K562 (cell line): ENCODE results near the gene NOL4L. TPM values are rescaled to one million over a fixed set of nuclear protein-coding genes. Genes with fewer than 3 reads are reported as not detected.
A peak's percentile ranks its signal among the peaks of the same experiment; 100 is the strongest.
"Not testable (repeated sequence)": the region's sequence is repeated elsewhere in the genome, so short reads cannot be mapped to it uniquely, and the experiment has no call there.

ENCODE experiments used
- ATAC-seq: fragments of 200-7000 bp; cut with Tn5 transposase; 3 replicates; pipeline ENCODE4 v1.9.1; 2020; ENCODE audit warnings: moderate library complexity
- BruUV-seq: library from RNA; stranded (reverse); fragments of 400-500 nt; replicated peaks from 2 replicates; lab custom pipeline; 2021; lab: Mats Ljungman, UMichigan
- CTCF ChIA-PET: fragments of 300-600 bp; formaldehyde crosslinking; extraction: SDS; loops from one replicate; lab custom pipeline; 2021; ENCODE audit warnings: low intra/inter-chr PET ratio; lab: Yijun Ruan, JAX
- POLR2A ChIA-PET: fragments of 300-600, 350-650 bp; sonication (Branson Sonifier 250); formaldehyde crosslinking; extraction: SDS; loops from one replicate; lab custom pipeline; 2021; ENCODE audit warnings: antibody characterized with exemption, inconsistent platforms; lab: Yijun Ruan, JAX
- DNase-seq, 4 experiments: peaks; one replicate each; pipeline versions ENCODE4 v3.0.0 to v3.0.0-alpha.2; 2011 to 2018; ENCODE audit warnings: low spot score in 3 of 4, mixed read lengths in 3 of 4; ENCODE audit errors: extremely low read depth in 1 of 4
- FAIRE-seq: peaks from 2 replicates; lab custom pipeline; 2011; peaks lifted over from hg19 to GRCh38; lab: Jason Lieb, UNC
- H2AFZ ChIP-seq: 2 replicates; pipeline ENCODE4 v1.6.0; 2011; ENCODE audit warnings: low read depth, low read length, control low read depth, inconsistent platforms
- H3K27ac ChIP-seq: fragments of 200-600 bp; 3 replicates; pipeline ENCODE4 v1.8.0; 2011; ENCODE audit warnings: low read depth, mild to moderate bottlenecking, control low read depth, inconsistent platforms, low read length, moderate library complexity, mixed read lengths; ENCODE audit errors: extremely low read depth
- H3K27me3 ChIP-seq, 2 experiments: fragments of 300-600 bp in 1 of 2; 2 replicates in 1 of 2; 3 replicates in 1 of 2; pipeline versions ENCODE4 v1.6.0 to v1.8.0; 2011; ENCODE audit warnings: inconsistent platforms in 2 of 2, low read length in 2 of 2, mild to moderate bottlenecking in 1 of 2, mixed read lengths in 1 of 2, moderate library complexity in 1 of 2; ENCODE audit not compliant: control insufficient read depth in 2 of 2, insufficient read depth in 2 of 2
- H3K36me3 ChIP-seq: fragments of 300-600 bp; 3 replicates; pipeline ENCODE4 v1.8.0; 2011; ENCODE audit warnings: mild to moderate bottlenecking, low read length, inconsistent platforms; ENCODE audit not compliant: control insufficient read depth, insufficient read depth
- H3K4me1 ChIP-seq, 2 experiments: fragments of 200-600 bp in 1 of 2; replicated peaks in 1 of 2; 2 replicates in 1 of 2; 3 replicates in 1 of 2; pipeline versions ENCODE4 v1.5.1 to v1.8.0; 2011; ENCODE audit warnings: inconsistent platforms in 2 of 2, low read length in 2 of 2, mild to moderate bottlenecking in 1 of 2, mixed read lengths in 1 of 2, moderate library complexity in 1 of 2; ENCODE audit not compliant: control insufficient read depth in 2 of 2, insufficient read depth in 2 of 2
- H3K4me2 ChIP-seq: 2 replicates; pipeline ENCODE4 v1.6.1; 2011; ENCODE audit warnings: low read length, control low read depth, inconsistent platforms, mixed read lengths; ENCODE audit not compliant: insufficient read depth
- H3K4me3 ChIP-seq: fragments of 200-600 bp; sonication (generic), shearing (Covaris generic); 2 replicates; pipeline ENCODE4 v1.5.1; 2016; ENCODE audit warnings: control low read depth, inconsistent platforms
- H3K79me2 ChIP-seq: fragments of 200-600 bp; 3 replicates; pipeline ENCODE4 v1.8.0; 2011; ENCODE audit warnings: low read length, inconsistent platforms; ENCODE audit not compliant: control insufficient read depth, insufficient read depth
- H3K9ac ChIP-seq, 2 experiments: 2 replicates each; pipeline versions ENCODE4 v1.6.0 to v1.6.1; 2011; ENCODE audit warnings: low read depth in 2 of 2, low read length in 2 of 2, control low read depth in 1 of 2, inconsistent platforms in 1 of 2, mild to moderate bottlenecking in 1 of 2, mixed read lengths in 1 of 2; ENCODE audit not compliant: insufficient read depth in 1 of 2
- H3K9me1 ChIP-seq: one replicate; pipeline ENCODE4 v1.6.0; 2011; ENCODE audit warnings: inconsistent platforms, mild to moderate bottlenecking, low read length, moderate library complexity; ENCODE audit not compliant: control insufficient read depth, insufficient read depth
- H3K9me3 ChIP-seq: replicated peaks from 2 replicates; pipeline ENCODE4 v1.5.1; 2011; ENCODE audit warnings: low read depth, low read length, inconsistent platforms; ENCODE audit not compliant: control insufficient read depth, insufficient read depth
- H4K20me1 ChIP-seq: replicated peaks from 2 replicates; pipeline ENCODE4 v1.6.1; 2011; ENCODE audit warnings: low read length, inconsistent platforms, mixed read lengths; ENCODE audit not compliant: control insufficient read depth, insufficient read depth
- BHLHE40 ChIP-seq: IDR thresholded peaks from 2 replicates; pipeline ENCODE4 v1.6.1; 2011; ENCODE audit warnings: low read length, improper control_type of control experiment
- CTCFL ChIP-seq: IDR thresholded peaks from 2 replicates; pipeline ENCODE4 v1.6.1; 2011; ENCODE audit warnings: borderline replicate concordance, low read depth, mild to moderate bottlenecking, moderate library complexity, low read length; ENCODE audit not compliant: insufficient read depth, poor library complexity, severe bottlenecking
- E2F5 ChIP-seq: sonication (generic); formaldehyde crosslinking; IDR thresholded peaks from 2 replicates; pipeline ENCODE4 v1.8.0; 2022; ENCODE audit warnings: mild to moderate bottlenecking, missing genetic modification reagents
- ELK3 ChIP-seq: fragments of 450-650 bp; formaldehyde crosslinking; IDR thresholded peaks from 2 replicates; pipeline ENCODE4 v1.4.0; 2020; ENCODE audit warnings: mild to moderate bottlenecking
- SFPQ ChIP-seq: fragments of 200-400 bp; formaldehyde crosslinking; IDR thresholded peaks from 2 replicates; pipeline ENCODE4 v1.6.1; 2017; ENCODE audit warnings: mild to moderate bottlenecking, low read depth, low read length, moderate library complexity
- ZBED1 ChIP-seq: IDR thresholded peaks from 2 replicates; pipeline ENCODE4 v1.6.1; 2014
- ZNF583 ChIP-seq: fragments of 250-450 bp; sonication (Bioruptor Pico); IDR thresholded peaks from 2 replicates; pipeline ENCODE4 v1.4.0; 2020
- ZNF668 ChIP-seq: fragments of 250-450 bp; sonication (Bioruptor Pico); IDR thresholded peaks from 2 replicates; pipeline ENCODE4 v1.8.0; 2022; ENCODE audit warnings: mild to moderate bottlenecking, inconsistent platforms
- WGBS: fragments of 100-300 bp; shearing (Covaris generic); methylation state at CpG from one replicate; pipeline ENCODE4 v1.1.6; 2016; ENCODE audit warnings: low coverage, mixed read lengths; ENCODE audit not compliant: insufficient coverage; ENCODE audit errors: missing lambda C conversion rate; 5-methylcytosine and 5-hydroxymethylcytosine counted together
- in situ Hi-C: fragments of 300-500 bp; cut with MboI; formaldehyde crosslinking; loops from 4 replicates; pipeline ENCODE4 v1.15.0; 2018; ENCODE audit warnings: inconsistent platforms, mixed read lengths
- intact Hi-C: fragments of 100-400 bp; cut with micrococcal nuclease; formaldehyde crosslinking; loops from 2 replicates; pipeline ENCODE4 v1.14.2; 2022
- polyA plus RNA-seq, 8 experiments: library from polyadenylated mRNA; depleted of rRNA in 4 of 8; stranded (reverse) in 5 of 8; unstranded in 3 of 8; fragments of >200 nt; fragmentation: Nextera tagmentation in 2 of 8; fragmentation: Illumina TruSeq in 1 of 8; extraction: Ambion mirVana in 2 of 8; extraction: Trizol in 1 of 8; gene quantifications; 2 replicates each; pipeline versions ENCODE4 v1.2.1 to v1.2.3, GENCODE V29; 2011 to 2014; ENCODE audit warnings: inconsistent platforms in 1 of 8, missing spikeins in 1 of 8
- total RNA-seq, 7 experiments: library from RNA; depleted of rRNA in 6 of 7; stranded (reverse); fragments of >200 nt in 6 of 7; fragmentation: Illumina TruSeq in 2 of 7; extraction: Trizol in 2 of 7; gene quantifications; 2 replicates each; pipeline versions ENCODE4 v1.2.1 to v1.2.3, GENCODE V29; 2011 to 2021; ENCODE audit warnings: low replicate concordance in 1 of 7

The NOL4L gene
- total and polyA plus RNA-seq, 9 of the 15 experiments (the other 6 are each of a cell fraction or from before 2014, with no cell fraction given): 5.1 to 36.2 (median 13.6) TPM

DNA sequence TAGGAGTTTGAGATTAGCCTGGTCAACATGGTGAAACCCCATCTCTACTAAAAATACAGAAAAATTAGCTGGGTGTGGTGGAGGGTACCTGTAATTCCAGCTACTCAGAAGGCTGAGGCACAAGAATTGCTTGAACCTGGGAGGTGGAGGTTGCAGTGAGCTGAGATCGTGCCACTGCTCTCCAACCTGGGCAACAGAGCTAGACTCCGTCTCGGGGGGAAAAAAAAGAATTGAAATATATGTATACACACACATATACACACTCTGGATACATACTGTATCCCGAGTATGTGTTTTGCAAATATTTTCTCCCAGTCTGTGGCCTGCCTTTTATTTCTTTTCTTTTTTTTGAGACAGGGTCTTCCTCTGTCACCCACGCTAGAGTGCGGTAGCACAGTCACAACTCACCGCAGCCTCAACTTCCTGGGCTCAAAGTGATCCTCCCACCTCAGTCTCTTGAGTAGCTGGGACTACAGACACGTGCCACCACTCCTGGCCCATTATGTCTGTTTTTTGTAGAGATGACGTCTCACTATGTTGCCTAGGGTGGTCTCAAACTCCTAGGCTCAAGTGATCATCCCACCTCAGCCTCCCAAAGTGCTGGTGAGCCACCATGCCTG, 177.9 kb downstream of the NOL4L start:
- WGBS: 83% methylated on average over 9 of the region's 9 CpGs
- H3K4me2 ChIP-seq, H3K9me3 ChIP-seq, BruUV-seq, H4K20me1 ChIP-seq, ATAC-seq, H3K9me1 ChIP-seq, H3K27me3 ChIP-seq, FAIRE-seq, in situ Hi-C loops, H3K4me3 ChIP-seq, CTCF ChIA-PET, DNase-seq, H2AFZ ChIP-seq, intact Hi-C loops, H3K27ac ChIP-seq: not testable (repeated sequence)
- H3K4me1 ChIP-seq: peaks cover 5 to 11% of the 10 kb centered on the region in 2 experiments
- H3K9ac ChIP-seq: peak overlapping the region in 1 of 2 experiments; percentile 55; a peak in 1 of 4 replicates
- POLR2A ChIA-PET: interaction anchor here (0.6 to 0.8 kb wide), 3 partner anchors 49 to 423 kb away, joined by 3 to 4 read pairs (median 3); partner anchors contain the start of gene ASXL1
- H3K79me2 ChIP-seq: peaks cover 61% of the 10 kb centered on the region
- H3K36me3 ChIP-seq: peaks cover 15% of the 10 kb centered on the region; the same call in 2 of the 3 replicates
- TF ChIP-seq BHLHE40: 0 out of 2 replicates have a peak, but pooled peaks have one; percentile 22

DNA sequence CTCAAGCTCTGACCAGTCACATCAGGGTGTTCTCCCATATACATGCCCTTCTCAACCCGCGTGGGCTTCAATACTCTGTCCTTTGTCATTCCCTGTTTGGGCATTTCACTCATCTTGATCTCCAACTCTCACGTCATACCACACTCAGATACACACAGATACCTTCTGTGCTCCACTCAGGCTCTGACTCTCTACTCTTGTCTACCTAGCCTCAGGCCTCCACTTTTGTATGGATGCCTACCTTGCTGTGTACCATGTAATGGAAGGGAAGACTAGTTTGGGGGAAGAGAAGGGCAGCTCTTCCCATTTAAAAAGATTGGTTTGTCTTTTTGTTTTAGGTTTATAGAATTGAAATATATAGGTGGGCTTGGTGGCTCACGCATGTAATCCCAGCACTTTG, 178.4 kb downstream of the NOL4L start:
- Histone ChIP-seq H3K27me3 (no peaks in the 10 kb centered on the region), H3K4me1 (peaks cover 5 to 11% of the 10 kb centered on the region in 2 experiments), H3K79me2 (peaks cover 62% of the 10 kb centered on the region), H3K27ac (no peak overlapping the region), H3K9me1 (no peaks in the 10 kb centered on the region), H4K20me1 (no peaks in the 10 kb centered on the region), H2AFZ (no peak overlapping the region), H3K9ac (no peak overlapping the region), H3K9me3 (no peaks in the 10 kb centered on the region), H3K36me3 (peaks cover 18% of the 10 kb centered on the region; the same call in 2 of the 3 replicates), H3K4me2 (no peak overlapping the region), H3K4me3 (no peak overlapping the region)
- DNase-seq (no peak), ATAC-seq (no peak), FAIRE-seq (no peak)
- CTCF ChIA-PET: no interaction called here
- intact Hi-C loops: no loop called here
- POLR2A ChIA-PET: interaction anchor here (0.6 to 0.8 kb wide), 3 partner anchors 49 to 423 kb away, joined by 3 to 4 read pairs (median 3); partner anchors contain the start of gene ASXL1
- in situ Hi-C loops: no loop called here
- 93% methylated on average over 4 of the region's 4 CpGs for WGBS
- no TSS peak for BruUV-seq
- TF ChIP-seq ZBED1 (no peak), ZNF583 (CRISPR knock-in tag) (no peak), SFPQ (no peak), ZNF668 (CRISPR knock-in tag) (no peak), E2F5 (CRISPR knock-in tag) (no peak), CTCFL (no peak), ELK3 (CRISPR knock-in tag) (no peak)
